ENCODE measurements around the gene ACAA2.
"Not testable (repeated sequence)": the region's sequence is repeated elsewhere in the genome, so short reads cannot be mapped to it uniquely, and the experiment has no call there.

The ACAA2 gene

DNA sequence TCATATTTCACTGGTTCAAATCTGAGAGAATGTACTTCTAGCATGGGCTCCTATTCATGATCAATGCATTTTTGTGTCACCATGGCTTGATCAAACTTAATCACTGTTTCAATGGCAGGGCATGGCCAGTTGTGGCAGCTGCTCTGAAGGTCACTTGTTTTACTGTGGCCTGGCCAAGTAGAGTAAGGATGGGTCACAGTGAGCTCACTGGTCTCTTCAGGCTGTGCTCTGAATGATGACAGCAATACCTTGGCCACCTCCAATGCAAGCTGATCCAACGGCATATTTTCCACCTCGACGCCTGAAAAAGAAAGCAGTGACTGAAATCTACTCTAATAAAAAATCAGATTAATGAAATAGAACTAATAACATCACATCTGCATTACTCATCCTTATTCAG, 29.7 kb downstream of the ACAA2 start:
- H3K4me3 ChIP-seq (ENCODE audit: low read length); H3K27me3 ChIP-seq (ENCODE audit: control insufficient read depth, insufficient read depth, low read length); H3K9ac ChIP-seq (ENCODE audit: low read length); H3K27ac ChIP-seq (ENCODE audit: low read length); H3K9me3 ChIP-seq (ENCODE audit: control insufficient read depth, low read depth, low read length); H3K4me1 ChIP-seq (ENCODE audit: control insufficient read depth, low read depth, low read length): not testable (repeated sequence)
- H3K36me3 ChIP-seq (ENCODE audit: control insufficient read depth, low read depth, low read length): peaks cover 58% of the 10 kb centered on the region

DNA sequence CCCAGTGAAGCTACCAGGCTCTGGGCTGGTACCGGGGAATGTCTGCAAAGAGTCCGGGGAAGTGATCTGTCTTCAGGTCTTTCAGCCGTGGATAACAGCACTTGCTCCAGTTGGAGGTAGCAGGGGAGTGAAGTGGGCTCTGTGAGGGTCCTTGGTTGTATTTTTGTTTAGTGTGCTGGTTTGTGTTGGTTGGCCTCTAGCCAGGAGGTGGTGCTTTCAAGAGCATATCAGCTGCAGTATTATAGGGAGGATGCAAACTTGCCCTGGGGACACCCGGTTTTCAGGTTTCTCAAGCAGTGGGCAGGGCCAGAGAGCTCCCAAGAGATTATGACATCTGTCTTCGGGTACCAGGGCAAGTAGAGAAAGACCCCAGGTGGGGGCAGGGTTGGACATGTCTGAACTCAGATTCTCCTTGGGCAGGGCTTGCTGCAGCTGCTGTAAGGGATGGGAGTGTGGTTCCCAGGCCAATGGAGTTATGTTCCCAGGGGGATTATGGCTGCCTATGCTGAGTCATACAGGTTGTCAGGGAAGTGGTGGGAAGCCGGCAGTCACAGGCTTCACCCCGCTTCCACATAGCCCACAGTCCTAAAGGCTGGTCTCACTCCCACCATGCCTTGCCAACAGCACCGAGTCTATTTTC, 34.4 kb downstream of the ACAA2 start:
- Histone ChIP-seq H3K9me3 (ENCODE audit: control insufficient read depth, low read depth, low read length) (no peaks in the 10 kb centered on the region), H3K27me3 (ENCODE audit: control insufficient read depth, insufficient read depth, low read length) (no peaks in the 10 kb centered on the region), H3K36me3 (ENCODE audit: control insufficient read depth, low read depth, low read length) (peaks cover 19% of the 10 kb centered on the region), H3K9ac (ENCODE audit: low read length) (no peak overlapping the region), H3K4me3 (ENCODE audit: low read length) (no peak overlapping the region), H3K4me1 (ENCODE audit: control insufficient read depth, low read depth, low read length) (no peaks in the 10 kb centered on the region), H3K27ac (ENCODE audit: low read length) (no peak overlapping the region)

DNA sequence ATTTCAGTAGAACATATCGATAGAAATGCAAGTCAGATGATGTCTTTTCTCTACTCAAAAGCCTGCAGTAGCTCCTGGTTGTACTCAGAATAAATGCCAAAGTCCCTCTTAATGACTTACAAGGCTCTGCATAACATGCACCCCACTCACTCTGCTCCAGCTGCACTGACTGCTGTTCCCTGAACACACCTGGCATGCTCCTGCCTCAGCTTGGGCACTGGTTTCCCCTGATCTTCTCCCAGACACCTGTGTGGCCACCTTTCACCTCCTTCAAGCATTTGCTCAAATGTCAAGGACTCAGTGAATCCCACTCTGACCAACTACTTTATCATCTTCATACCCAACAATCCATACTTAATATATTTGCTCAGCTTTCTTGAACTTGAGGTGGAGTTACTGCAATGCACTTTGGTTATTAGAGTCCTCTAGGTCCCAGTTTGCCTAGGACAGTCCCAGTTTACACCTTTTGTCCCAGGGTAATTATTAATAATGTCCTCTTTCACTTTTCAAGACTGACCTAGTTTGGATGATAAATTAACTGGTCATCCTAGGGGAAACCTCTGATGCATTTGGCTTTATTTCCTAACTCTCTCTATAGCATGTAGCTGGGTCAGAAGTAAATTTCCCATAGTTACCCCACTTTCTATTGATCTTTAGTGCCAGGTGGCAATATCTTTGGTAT, 44.1 kb downstream of the ACAA2 start:
- H3K9me3 ChIP-seq (ENCODE audit: control insufficient read depth, low read depth, low read length): no peaks in the 10 kb centered on the region
- H3K27ac ChIP-seq (ENCODE audit: low read length): no peak overlapping the region
- H3K27me3 ChIP-seq (ENCODE audit: control insufficient read depth, insufficient read depth, low read length): no peaks in the 10 kb centered on the region
- no peak overlapping the region for H3K9ac ChIP-seq (ENCODE audit: low read length)
- H3K4me1 ChIP-seq (ENCODE audit: control insufficient read depth, low read depth, low read length): peaks cover 5% of the 10 kb centered on the region
- H3K36me3 ChIP-seq (ENCODE audit: control insufficient read depth, low read depth, low read length): no peaks in the 10 kb centered on the region
- H3K4me3 ChIP-seq (ENCODE audit: low read length): no peak overlapping the region

DNA sequence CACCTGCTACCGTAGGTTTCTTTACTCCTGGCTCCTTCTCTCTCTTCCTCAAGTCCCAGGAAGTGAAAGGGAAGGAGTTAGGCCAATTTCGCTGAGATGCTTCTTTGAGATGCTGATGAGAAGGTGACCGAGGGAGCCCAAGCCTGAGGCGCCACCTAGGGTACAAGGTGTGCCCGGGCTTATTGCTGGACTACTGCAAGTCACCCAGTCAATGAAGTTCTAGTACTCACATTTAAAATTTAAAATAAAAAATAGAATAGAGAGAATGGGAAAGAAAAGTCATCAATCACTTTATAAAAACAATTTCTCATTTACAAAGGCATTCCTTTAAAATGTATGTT, 45.3 kb downstream of the ACAA2 start:
- Histone ChIP-seq H3K36me3 (ENCODE audit: control insufficient read depth, low read depth, low read length) (no peaks in the 10 kb centered on the region), H3K27ac (ENCODE audit: low read length) (no peak overlapping the region)

DNA sequence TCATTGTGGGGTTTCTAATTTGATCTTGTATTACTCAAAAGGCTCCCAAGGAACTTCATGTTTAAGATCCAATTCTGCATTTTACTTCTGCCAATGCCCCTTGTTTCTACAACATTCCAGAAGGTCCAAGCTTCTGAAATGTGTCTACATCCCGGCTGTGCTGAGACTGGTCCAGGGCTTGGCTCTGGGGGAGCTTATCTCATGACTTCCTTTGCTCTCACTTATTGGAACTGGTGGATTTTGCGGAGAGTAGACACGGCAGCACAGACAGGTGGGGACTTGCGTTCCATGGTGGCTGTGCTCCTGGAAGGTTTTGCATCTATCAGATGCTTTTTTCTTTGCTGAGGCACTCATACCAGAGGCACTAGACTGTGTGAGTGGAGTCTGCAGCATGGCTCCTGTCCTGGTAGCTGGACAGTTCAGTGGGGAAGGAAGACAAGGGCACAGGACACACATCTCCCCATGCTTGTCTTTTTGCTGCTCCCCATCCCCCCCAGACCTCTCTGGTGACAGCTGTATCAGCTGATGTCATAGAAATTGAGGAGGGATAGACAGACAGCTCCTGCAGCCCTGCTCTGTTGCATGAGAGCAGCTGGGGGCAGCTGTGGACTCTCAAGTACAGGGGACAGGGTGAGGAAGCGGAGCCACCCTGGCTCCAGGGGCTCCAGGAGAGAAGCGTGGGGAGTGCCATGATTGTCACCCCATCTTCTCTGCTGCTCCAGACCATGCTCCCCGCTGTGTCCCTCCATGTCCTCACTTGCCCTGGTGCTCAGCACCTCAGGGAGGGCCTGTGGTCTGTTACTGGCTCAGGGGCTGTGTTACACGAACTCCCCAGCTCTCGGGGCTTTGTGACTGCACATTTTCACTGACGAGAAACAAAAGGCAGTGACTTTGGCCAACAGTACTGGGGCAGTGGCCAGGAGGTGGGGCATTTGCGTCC, 46.0 kb downstream of the ACAA2 start:
- Histone ChIP-seq H3K4me1 (ENCODE audit: control insufficient read depth, low read depth, low read length) (peaks cover 5% of the 10 kb centered on the region), H3K27ac (ENCODE audit: low read length) (no peak overlapping the region), H3K27me3 (ENCODE audit: control insufficient read depth, insufficient read depth, low read length) (no peaks in the 10 kb centered on the region), H3K4me3 (ENCODE audit: low read length) (no peak overlapping the region), H3K9me3 (ENCODE audit: control insufficient read depth, low read depth, low read length) (no peaks in the 10 kb centered on the region), H3K36me3 (ENCODE audit: control insufficient read depth, low read depth, low read length) (no peaks in the 10 kb centered on the region), H3K9ac (ENCODE audit: low read length) (no peak overlapping the region)

More for the DNA sequence above, 45.3 kb downstream of the ACAA2 start:
- no peak overlapping the region for H3K4me3 ChIP-seq (ENCODE audit: low read length)
- H3K4me1 ChIP-seq (ENCODE audit: control insufficient read depth, low read depth, low read length): peaks cover 5% of the 10 kb centered on the region
- H3K9ac ChIP-seq (ENCODE audit: low read length): no peak overlapping the region
- no peaks in the 10 kb centered on the region for H3K9me3 ChIP-seq (ENCODE audit: control insufficient read depth, low read depth, low read length)
- H3K27me3 ChIP-seq (ENCODE audit: control insufficient read depth, insufficient read depth, low read length): no peaks in the 10 kb centered on the region

DNA sequence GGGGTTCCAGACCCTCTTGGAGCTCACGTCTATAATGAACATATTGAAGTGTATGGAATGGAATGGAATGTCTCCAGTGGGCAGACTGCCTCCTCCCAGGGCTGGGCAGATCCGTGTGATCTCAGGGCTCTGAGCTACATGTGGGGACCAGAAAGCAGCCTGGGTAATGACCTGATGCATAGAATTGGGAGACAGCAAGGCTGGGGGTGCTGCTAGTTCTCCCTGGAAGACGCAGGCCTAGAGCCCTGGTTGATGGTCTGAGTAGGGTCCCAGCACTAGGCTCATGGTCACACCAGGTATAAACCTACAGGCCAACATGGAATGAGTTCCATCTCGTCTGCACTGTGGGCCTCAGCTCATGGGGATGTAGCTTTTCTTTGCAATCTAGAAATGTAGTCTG, 46.7 kb downstream of the ACAA2 start:
- Histone ChIP-seq H3K27me3 (ENCODE audit: control insufficient read depth, insufficient read depth, low read length) (no peaks in the 10 kb centered on the region), H3K27ac (ENCODE audit: low read length) (no peak overlapping the region), H3K9me3 (ENCODE audit: control insufficient read depth, low read depth, low read length) (no peaks in the 10 kb centered on the region), H3K9ac (ENCODE audit: low read length) (no peak overlapping the region), H3K36me3 (ENCODE audit: control insufficient read depth, low read depth, low read length) (no peaks in the 10 kb centered on the region), H3K4me3 (ENCODE audit: low read length) (no peak overlapping the region), H3K4me1 (ENCODE audit: control insufficient read depth, low read depth, low read length) (peaks cover 5% of the 10 kb centered on the region)

DNA sequence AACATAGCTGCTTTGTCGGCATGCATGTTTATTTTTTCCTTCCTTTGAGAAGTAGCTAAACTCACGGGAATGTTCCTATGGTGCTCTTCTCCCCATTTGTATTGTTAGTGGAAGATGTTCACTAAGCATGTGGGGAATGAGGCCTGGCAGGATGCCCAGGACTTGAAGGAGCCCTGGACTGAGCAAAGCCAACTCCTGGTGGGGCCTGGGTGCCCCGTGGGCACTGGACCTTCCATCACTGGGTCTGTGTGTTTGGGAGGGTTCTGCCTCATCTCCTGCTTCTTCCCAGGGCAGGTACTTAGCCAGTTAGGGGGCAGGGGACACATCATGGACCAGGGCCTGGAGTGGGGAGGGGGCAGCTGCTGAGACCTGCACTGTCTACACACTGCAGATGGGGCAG, 49.3 kb downstream of the ACAA2 start:
- no peaks in the 10 kb centered on the region for H3K27me3 ChIP-seq (ENCODE audit: control insufficient read depth, insufficient read depth, low read length)
- no peaks in the 10 kb centered on the region for H3K9me3 ChIP-seq (ENCODE audit: control insufficient read depth, low read depth, low read length)
- no peak overlapping the region for H3K4me3 ChIP-seq (ENCODE audit: low read length)
- peaks cover 11% of the 10 kb centered on the region for H3K4me1 ChIP-seq (ENCODE audit: control insufficient read depth, low read depth, low read length)
- H3K9ac ChIP-seq (ENCODE audit: low read length): no peak overlapping the region
- no peak overlapping the region for H3K27ac ChIP-seq (ENCODE audit: low read length)
- H3K36me3 ChIP-seq (ENCODE audit: control insufficient read depth, low read depth, low read length): no peaks in the 10 kb centered on the region

DNA sequence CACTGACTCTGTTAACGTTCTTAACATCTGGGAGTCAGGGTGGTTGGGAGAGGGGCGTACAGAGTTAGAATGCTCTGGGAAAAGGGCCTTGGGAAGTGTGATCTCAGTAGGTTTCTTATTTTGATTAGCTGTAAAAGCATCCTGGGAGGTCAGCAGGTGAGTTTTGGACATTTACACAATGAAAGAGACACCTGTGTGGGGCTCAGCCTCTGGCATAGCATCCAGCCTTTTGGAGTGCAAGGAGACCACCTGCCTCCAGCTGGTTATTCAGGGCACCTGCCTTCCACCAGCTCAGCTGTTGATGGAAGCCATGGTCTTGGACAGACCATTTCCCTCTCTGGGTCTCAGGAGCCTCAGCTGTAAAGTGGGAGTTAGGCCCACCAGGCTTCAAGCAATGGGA, 49.7 kb downstream of the ACAA2 start:
- Histone ChIP-seq H3K4me3 (ENCODE audit: low read length) (no peak overlapping the region), H3K36me3 (ENCODE audit: control insufficient read depth, low read depth, low read length) (no peaks in the 10 kb centered on the region), H3K9ac (ENCODE audit: low read length) (no peak overlapping the region), H3K9me3 (ENCODE audit: control insufficient read depth, low read depth, low read length) (no peaks in the 10 kb centered on the region), H3K27me3 (ENCODE audit: control insufficient read depth, insufficient read depth, low read length) (no peaks in the 10 kb centered on the region), H3K27ac (ENCODE audit: low read length) (no peak overlapping the region), H3K4me1 (ENCODE audit: control insufficient read depth, low read depth, low read length) (peaks cover 14% of the 10 kb centered on the region)

DNA sequence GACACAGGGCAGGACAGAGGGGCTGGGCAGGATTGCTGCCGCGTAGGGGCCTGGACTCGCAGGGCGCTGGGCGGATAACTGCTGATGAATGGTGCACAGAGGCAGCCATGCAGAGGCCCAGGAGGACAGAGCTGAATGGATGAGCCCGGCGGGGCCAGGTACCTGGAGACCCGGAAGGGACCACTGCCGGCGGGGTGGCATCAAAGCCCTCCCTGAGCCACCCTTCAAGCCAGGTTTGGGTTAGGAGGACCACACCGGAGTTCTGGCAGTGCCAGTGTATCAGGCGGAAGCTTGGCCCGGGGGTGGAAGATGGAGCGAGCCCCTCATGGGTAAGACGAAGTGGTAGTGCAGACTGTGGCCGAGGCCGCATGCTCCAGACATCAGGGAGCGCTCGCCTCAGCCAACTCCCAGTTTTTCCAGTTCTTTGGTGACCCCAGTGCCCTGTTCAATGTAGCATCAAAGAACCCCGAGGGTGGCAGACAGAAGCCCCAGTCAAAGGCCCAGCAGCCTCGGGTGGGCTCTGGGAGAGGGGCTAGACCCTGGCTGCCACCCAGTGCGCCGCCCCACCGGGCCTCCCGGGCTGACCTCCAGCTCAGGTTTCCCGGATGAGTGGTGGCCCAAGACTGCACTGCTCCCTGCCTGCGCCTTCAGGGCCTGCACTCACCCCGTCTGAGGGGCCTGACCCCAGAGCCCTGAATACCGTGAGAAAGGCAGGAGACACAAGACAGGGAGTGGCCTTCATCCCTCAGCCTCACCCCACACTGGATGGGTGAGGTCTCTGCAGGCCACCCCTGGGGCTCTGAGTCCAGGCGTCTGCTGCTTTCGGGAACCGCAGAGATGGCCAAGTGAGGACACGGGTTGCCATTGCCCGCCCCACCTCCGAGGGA, 50.9 kb downstream of the ACAA2 start:
- H3K9ac ChIP-seq (ENCODE audit: low read length): no peak overlapping the region
- H3K27me3 ChIP-seq (ENCODE audit: control insufficient read depth, insufficient read depth, low read length): no peaks in the 10 kb centered on the region
- H3K9me3 ChIP-seq (ENCODE audit: control insufficient read depth, low read depth, low read length): no peaks in the 10 kb centered on the region
- peaks cover 12% of the 10 kb centered on the region for H3K4me1 ChIP-seq (ENCODE audit: control insufficient read depth, low read depth, low read length)
- no peaks in the 10 kb centered on the region for H3K36me3 ChIP-seq (ENCODE audit: control insufficient read depth, low read depth, low read length)
- H3K4me3 ChIP-seq (ENCODE audit: low read length): no peak overlapping the region
- no peak overlapping the region for H3K27ac ChIP-seq (ENCODE audit: low read length)

DNA sequence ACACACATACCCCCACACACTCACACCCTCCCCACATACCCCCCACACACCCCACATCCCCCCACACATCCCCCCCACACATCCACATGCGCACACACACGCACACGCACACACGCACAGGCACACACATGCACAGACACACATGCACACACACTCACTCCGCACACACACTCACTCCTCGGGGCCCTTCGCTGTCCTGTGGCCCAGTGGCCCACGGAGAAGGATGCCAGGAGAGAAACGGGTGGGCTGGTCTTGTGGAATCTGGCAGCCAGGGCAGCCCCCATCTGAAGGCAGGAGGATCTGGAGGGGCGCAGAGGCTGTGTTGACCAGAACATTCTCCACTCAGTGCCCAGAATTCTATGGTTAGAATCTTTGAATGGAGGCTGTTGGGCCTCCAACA, 51.6 kb downstream of the ACAA2 start:
- no peak overlapping the region for H3K4me3 ChIP-seq (ENCODE audit: low read length)
- peaks cover 12% of the 10 kb centered on the region for H3K4me1 ChIP-seq (ENCODE audit: control insufficient read depth, low read depth, low read length)
- H3K27me3 ChIP-seq (ENCODE audit: control insufficient read depth, insufficient read depth, low read length): no peaks in the 10 kb centered on the region
- no peak overlapping the region for H3K9ac ChIP-seq (ENCODE audit: low read length)
- no peak overlapping the region for H3K27ac ChIP-seq (ENCODE audit: low read length)
- no peaks in the 10 kb centered on the region for H3K36me3 ChIP-seq (ENCODE audit: control insufficient read depth, low read depth, low read length)
- H3K9me3 ChIP-seq (ENCODE audit: control insufficient read depth, low read depth, low read length): no peaks in the 10 kb centered on the region

DNA sequence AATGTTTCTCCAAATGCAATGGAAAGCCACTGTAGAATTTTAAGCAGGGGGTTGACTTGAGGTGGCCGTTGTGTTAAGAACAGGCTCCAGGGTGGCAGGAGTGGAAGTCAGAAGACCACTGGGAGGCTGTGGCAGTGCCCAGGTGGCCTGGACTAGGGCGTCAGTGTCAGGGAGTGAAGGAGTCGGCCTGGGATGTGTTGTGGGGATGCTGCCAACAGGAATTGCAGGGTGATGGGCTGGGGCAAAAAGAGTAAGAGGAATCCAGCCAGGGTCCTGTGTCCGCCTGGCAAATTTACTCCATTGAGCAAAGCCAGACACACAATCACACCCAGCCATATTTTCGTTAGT, 55.1 kb downstream of the ACAA2 start:
- Histone ChIP-seq H3K4me1 (ENCODE audit: control insufficient read depth, low read depth, low read length) (peaks cover 17% of the 10 kb centered on the region), H3K36me3 (ENCODE audit: control insufficient read depth, low read depth, low read length) (no peaks in the 10 kb centered on the region), H3K27me3 (ENCODE audit: control insufficient read depth, insufficient read depth, low read length) (no peaks in the 10 kb centered on the region), H3K9ac (ENCODE audit: low read length) (no peak overlapping the region), H3K4me3 (ENCODE audit: low read length) (no peak overlapping the region), H3K27ac (ENCODE audit: low read length) (no peak overlapping the region), H3K9me3 (ENCODE audit: control insufficient read depth, low read depth, low read length) (no peaks in the 10 kb centered on the region)

Measured in iPS-18a (cell line).